22Rv1 (cell line): ENCODE data around the gene INPP5A.

Experiments
- ZFX ChIP-seq: fragments of 450-650 bp; IDR thresholded peaks from 2 replicates; pipeline ENCODE4 v1.6.1; 2017; ENCODE audit warnings: antibody characterized with exemption, borderline replicate concordance
- TF ChIP-seq, protein P1 (sequence below): fragments of 450-650 bp; IDR thresholded peaks from 2 replicates; pipeline ENCODE4 v1.5.1; 2017; ENCODE audit warnings: mild to moderate bottlenecking

DNA sequence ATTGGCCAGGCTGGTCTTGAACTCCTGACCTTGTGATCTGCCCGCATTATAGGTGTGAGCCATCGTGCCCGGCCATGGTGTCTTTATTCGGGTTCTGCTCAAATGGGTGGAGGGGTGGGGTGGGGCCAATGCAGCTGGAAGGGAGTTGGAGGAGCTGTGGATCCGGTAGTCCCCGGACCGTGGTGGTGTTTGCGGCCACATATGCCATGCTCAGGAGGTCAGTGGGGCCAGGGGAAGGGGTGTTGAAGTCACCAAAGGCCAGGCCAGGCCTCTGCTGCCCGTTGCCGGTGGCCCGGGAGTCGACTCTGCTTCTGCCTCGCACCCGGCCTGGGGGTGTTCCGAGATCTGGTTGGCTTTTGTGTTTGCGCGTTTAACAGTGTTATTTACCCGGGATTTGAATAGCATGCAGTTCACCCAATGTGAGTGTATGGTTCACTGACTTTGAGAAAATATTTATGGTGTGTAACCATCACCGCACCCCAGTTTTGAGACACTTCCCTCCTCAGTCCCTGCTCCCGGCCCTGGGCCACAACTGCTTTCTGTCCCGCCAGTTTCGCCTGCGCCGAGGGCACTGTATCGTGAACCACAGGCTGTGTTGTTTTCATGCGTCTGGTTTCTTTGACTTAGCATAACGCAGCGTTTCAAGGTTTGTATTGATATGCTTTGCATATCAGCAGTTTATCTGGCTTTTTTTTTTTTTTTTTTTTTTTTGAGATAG, 10.7 kb downstream of the INPP5A start:
- TF ChIP-seq, protein P1, sequence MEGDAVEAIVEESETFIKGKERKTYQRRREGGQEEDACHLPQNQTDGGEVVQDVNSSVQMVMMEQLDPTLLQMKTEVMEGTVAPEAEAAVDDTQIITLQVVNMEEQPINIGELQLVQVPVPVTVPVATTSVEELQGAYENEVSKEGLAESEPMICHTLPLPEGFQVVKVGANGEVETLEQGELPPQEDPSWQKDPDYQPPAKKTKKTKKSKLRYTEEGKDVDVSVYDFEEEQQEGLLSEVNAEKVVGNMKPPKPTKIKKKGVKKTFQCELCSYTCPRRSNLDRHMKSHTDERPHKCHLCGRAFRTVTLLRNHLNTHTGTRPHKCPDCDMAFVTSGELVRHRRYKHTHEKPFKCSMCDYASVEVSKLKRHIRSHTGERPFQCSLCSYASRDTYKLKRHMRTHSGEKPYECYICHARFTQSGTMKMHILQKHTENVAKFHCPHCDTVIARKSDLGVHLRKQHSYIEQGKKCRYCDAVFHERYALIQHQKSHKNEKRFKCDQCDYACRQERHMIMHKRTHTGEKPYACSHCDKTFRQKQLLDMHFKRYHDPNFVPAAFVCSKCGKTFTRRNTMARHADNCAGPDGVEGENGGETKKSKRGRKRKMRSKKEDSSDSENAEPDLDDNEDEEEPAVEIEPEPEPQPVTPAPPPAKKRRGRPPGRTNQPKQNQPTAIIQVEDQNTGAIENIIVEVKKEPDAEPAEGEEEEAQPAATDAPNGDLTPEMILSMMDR = no peak
- no peak for TF ChIP-seq ZFX
